Astrocyte of the cerebellum (primary cell): ENCODE measurements around the gene PCDH9.

ENCODE experiments used
- DNase-seq: peaks from one replicate; pipeline ENCODE4 v3.0.0-alpha.2; 2011; ENCODE audit warnings: low read depth
- H3K4me3 ChIP-seq: 2 replicates; pipeline ENCODE4 v1.5.1; 2011; ENCODE audit warnings: mild to moderate bottlenecking, low read depth, low read length, moderate library complexity
- in situ Hi-C: cut with HindIII; loops from 2 replicates; pipeline ENCODE4 v1.10.0; 2017; ENCODE audit warnings: low sequenced_read_pairs
- TF ChIP-seq, protein P1 (sequence below): IDR thresholded peaks from 2 replicates; pipeline ENCODE4 v1.5.1; 2012; ENCODE audit warnings: low read length, low read depth, moderate library complexity, mild to moderate bottlenecking; ENCODE audit errors: missing control alignments

The PCDH9 gene

GRCh38 chr13:66795636-66796035, 434.5 kb downstream of the PCDH9 start:
- TF ChIP-seq, protein P1, sequence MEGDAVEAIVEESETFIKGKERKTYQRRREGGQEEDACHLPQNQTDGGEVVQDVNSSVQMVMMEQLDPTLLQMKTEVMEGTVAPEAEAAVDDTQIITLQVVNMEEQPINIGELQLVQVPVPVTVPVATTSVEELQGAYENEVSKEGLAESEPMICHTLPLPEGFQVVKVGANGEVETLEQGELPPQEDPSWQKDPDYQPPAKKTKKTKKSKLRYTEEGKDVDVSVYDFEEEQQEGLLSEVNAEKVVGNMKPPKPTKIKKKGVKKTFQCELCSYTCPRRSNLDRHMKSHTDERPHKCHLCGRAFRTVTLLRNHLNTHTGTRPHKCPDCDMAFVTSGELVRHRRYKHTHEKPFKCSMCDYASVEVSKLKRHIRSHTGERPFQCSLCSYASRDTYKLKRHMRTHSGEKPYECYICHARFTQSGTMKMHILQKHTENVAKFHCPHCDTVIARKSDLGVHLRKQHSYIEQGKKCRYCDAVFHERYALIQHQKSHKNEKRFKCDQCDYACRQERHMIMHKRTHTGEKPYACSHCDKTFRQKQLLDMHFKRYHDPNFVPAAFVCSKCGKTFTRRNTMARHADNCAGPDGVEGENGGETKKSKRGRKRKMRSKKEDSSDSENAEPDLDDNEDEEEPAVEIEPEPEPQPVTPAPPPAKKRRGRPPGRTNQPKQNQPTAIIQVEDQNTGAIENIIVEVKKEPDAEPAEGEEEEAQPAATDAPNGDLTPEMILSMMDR = no peak
- H3K4me3 ChIP-seq = no peak overlapping the region
- in situ Hi-C loops = no loop called here
- DNase-seq = no peak

- H3K4me3 ChIP-seq = no peak overlapping the region
- DNase-seq = no peak
- TF ChIP-seq, protein P1 = no peak
- in situ Hi-C loops = no loop called here
Observed at GRCh38 chr13:66794340-66795031, 435.6 kb downstream of the PCDH9 start.

GRCh38 chr13:66790861-66791260, 439.3 kb downstream of the PCDH9 start:
- TF ChIP-seq, protein P1 = no peak
- no peak for DNase-seq
- H3K4me3 ChIP-seq = no peak overlapping the region
- in situ Hi-C loops = no loop called here

- in situ Hi-C loops = no loop called here
- TF ChIP-seq, protein P1 = no peak
- no peak overlapping the region for H3K4me3 ChIP-seq
Observed at GRCh38 chr13:66781241-66781640, 448.9 kb downstream of the PCDH9 start.

DNA sequence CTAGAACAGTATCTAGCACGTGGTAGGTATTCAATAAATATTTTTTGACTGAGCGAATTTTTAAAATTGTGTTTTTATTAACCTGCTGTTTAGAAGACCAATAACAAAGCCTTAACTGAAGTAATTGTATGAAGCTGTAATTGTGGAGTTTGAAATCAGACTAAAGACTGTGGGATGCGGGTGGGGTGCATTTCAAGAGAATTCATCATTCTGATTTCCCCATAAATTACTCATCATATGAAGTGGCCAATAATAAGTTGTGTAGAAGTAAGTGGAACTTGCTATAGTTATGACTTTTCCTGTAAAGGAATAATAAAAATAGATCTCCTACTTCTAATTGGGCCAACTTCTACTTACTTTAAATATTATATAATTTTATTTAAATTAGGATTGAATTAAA, 449.3 kb downstream of the PCDH9 start:
- DNase-seq = no peak
- in situ Hi-C loops = no loop called here
- no peak overlapping the region for H3K4me3 ChIP-seq
- TF ChIP-seq, protein P1 = no peak

More at GRCh38 chr13:66781241-66781640, 448.9 kb downstream of the PCDH9 start:
- no peak for DNase-seq

DNA sequence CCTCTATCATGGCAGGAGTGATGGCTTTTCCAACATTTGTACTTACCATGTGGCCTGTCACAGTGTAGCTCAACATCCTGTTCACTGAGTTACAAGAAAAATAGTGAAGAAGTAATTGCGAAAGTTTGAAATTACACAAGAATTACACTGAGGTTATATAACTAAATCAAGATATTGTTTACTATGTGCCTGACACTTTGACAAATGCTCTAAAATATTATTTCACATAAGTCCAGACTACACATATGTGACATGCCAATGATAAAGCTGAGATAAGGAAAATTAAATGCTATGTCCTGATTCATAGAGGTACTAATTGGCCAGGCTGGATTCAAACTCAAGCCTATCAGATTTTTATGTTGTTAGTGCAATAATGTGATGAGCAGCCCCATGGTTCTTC, 451.7 kb downstream of the PCDH9 start:
- in situ Hi-C loops = no loop called here
- TF ChIP-seq, protein P1 = no peak
- H3K4me3 ChIP-seq = no peak overlapping the region
- no peak for DNase-seq

DNA sequence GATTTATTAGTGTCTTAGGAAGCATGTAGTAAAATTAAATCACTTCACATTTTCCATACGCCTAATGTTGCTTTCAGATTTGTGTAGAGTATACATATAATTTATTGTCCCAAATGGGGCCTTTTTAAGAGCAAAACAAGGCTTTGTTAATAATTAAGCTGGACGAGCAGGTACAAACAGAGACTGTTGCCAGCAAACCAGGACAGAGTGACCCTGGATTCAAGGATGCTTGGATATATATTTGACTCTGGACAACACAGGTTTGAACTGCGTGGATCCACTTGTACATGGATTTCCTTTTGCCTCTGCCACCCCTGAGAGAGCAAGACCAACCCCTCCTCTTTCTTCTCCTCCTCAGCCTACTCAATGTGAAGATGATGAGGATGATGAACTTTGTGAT, 454.9 kb downstream of the PCDH9 start:
- H3K4me3 ChIP-seq = no peak overlapping the region
- TF ChIP-seq, protein P1 = no peak
- in situ Hi-C loops = no loop called here
- DNase-seq = no peak
